GM10266 (cell line): ENCODE measurements around the gene ELAVL4.

ENCODE experiments used
- DNase-seq: peaks from one replicate; pipeline ENCODE4 v3.0.0; 2012; ENCODE audit errors: extremely low spot score
- CTCF ChIP-seq: IDR thresholded peaks from 2 replicates; pipeline ENCODE4 v1.5.1; 2012; ENCODE audit warnings: mild to moderate bottlenecking, low read depth; ENCODE audit not compliant: control insufficient read depth, insufficient read depth; ENCODE audit errors: missing control alignments

ELAVL4 gene

GRCh38 chr1:50112193-50112592 lies 3.5 kb downstream of the ELAVL4 start:
- TF ChIP-seq CTCF, result no peak
- no peak for DNase-seq

GRCh38 chr1:50123071-50123470 lies 14.4 kb downstream of the ELAVL4 start:
- no peak for DNase-seq
- TF ChIP-seq CTCF, result no peak

- TF ChIP-seq CTCF, result no peak
- DNase-seq, result no peak
Measured at GRCh38 chr1:50126927-50127715, 18.4 kb downstream of the ELAVL4 start.

GRCh38 chr1:50129201-50129600 lies 20.5 kb downstream of the ELAVL4 start:
- no peak for TF ChIP-seq CTCF
- no peak for DNase-seq

GRCh38 chr1:50132347-50132894 lies 23.7 kb downstream of the ELAVL4 start:
- no peak for DNase-seq

GRCh38 chr1:50135716-50136115 lies 27.0 kb downstream of the ELAVL4 start:
- DNase-seq, result no peak
- no peak for TF ChIP-seq CTCF

More at GRCh38 chr1:50132347-50132894, 23.7 kb downstream of the ELAVL4 start:
- TF ChIP-seq CTCF, result no peak
